Measurements from ENCODE around the gene CD19. TPM values are rescaled to one million over a fixed set of nuclear protein-coding genes. Genes with fewer than 3 reads are reported as not detected.

CD19 gene
- polyA plus RNA-seq, 1 donor (not counting 4 experiments of a cell fraction or from before 2014, with no cell fraction given): not detected

DNA sequence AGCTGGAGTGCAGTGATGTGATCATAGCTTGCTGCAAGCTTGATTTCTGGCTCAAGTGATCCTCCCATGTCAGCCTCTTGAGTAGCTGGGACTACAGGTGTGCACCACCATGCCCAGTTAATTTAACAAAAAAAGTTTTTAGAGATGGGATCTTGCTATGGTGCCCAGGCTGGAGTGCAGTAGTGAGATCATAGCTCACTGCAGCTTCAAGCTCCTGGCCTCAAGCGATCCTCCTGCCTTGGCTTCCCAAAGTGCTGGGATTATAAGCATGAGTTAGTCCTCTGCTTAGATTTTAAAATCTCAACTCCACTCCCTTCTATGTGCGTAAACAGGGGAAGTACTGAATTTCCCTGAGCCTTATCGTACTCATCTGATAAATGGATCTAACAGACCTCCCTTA lies 13.1 kb upstream of the CD19 start:
- Histone ChIP-seq H4K20me1 (ENCODE audit: control insufficient read depth, extremely low read depth, insufficient read depth, low read length) (no peaks in the 10 kb centered on the region), H3K4me2 (ENCODE audit: control insufficient read depth, extremely low read depth, insufficient read depth, low read depth, low read length) (no peak overlapping the region), H3K9me3 (ENCODE audit: control insufficient read depth, low read depth, low read length) (no peaks in the 10 kb centered on the region), H3K9ac (ENCODE audit: control insufficient read depth, extremely low read depth, insufficient read depth, low read length) (no peak overlapping the region), H3K27me3 (ENCODE audit: control insufficient read depth, extremely low read depth, insufficient read depth, low read length) (no peaks in the 10 kb centered on the region), H2AFZ (ENCODE audit: control insufficient read depth, low read length) (no peak overlapping the region), H3K4me1 (ENCODE audit: control insufficient read depth, extremely low read depth, insufficient read depth, low read length) (no peaks in the 10 kb centered on the region), H3K36me3 (ENCODE audit: control insufficient read depth in 2 of 2, extremely low read depth in 1 of 2, insufficient read depth in 2 of 2, low read length in 2 of 2) (peaks cover 5 to 24% of the 10 kb centered on the region in 2 experiments), H3K79me2 (ENCODE audit: control insufficient read depth, insufficient read depth, low read length) (peaks cover 3% of the 10 kb centered on the region), H3K4me3 (ENCODE audit: control insufficient read depth in 2 of 3, extremely low read depth in 1 of 3, insufficient read depth in 2 of 3, low read depth in 1 of 3, low read length in 3 of 3) (no peak overlapping the region), H3K9me1 (ENCODE audit: control insufficient read depth, extremely low read depth, insufficient read depth, low read length) (no peaks in the 10 kb centered on the region), H3K27ac (ENCODE audit: control insufficient read depth, insufficient read depth, low read length) (no peak overlapping the region)
- no peak for TF ChIP-seq EZH2 (IDR thresholded peaks at IDR 0.05; ENCODE audit: low read length)
- TF ChIP-seq, protein P1, sequence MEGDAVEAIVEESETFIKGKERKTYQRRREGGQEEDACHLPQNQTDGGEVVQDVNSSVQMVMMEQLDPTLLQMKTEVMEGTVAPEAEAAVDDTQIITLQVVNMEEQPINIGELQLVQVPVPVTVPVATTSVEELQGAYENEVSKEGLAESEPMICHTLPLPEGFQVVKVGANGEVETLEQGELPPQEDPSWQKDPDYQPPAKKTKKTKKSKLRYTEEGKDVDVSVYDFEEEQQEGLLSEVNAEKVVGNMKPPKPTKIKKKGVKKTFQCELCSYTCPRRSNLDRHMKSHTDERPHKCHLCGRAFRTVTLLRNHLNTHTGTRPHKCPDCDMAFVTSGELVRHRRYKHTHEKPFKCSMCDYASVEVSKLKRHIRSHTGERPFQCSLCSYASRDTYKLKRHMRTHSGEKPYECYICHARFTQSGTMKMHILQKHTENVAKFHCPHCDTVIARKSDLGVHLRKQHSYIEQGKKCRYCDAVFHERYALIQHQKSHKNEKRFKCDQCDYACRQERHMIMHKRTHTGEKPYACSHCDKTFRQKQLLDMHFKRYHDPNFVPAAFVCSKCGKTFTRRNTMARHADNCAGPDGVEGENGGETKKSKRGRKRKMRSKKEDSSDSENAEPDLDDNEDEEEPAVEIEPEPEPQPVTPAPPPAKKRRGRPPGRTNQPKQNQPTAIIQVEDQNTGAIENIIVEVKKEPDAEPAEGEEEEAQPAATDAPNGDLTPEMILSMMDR (optimal IDR thresholded peaks at IDR 0.05 in 1 of 3, IDR thresholded peaks at IDR 0.05 in 1 of 3, conservative IDR thresholded peaks at IDR 0.05 in 1 of 3; ENCODE audit: extremely low read depth in 1 of 3, insufficient read depth in 2 of 3, low read length in 3 of 3): no peak
- dilution Hi-C loops (cut with MboI; ENCODE audit: extremely low pct_ligation_motif_present, low sequenced_read_pairs): no loop called here
- FAIRE-seq (no peak), DNase-seq (ENCODE audit: low read depth, low spot score) (no peak)

DNA sequence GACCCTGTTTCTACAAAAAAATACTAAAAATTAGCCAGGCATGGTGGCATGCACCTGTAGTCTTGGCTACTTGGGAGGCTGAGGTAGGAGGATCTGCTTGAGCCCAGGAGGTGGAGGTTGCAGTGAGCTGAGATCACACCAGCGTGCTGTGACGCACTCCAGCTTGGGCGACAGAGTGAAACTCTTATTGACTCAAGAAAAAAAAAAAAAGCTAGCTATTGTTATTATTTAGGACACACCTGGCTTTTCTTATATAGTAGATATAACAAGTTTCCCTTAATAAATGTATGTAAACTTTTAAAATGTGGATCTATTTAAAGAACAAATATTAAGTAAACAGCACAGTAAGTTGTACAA lies 8.6 kb upstream of the CD19 start:
- no peak overlapping the region for H3K27ac ChIP-seq (ENCODE audit: control insufficient read depth, insufficient read depth, low read length)

More for the DNA sequence above, 8.6 kb upstream of the CD19 start:
- H3K27me3 ChIP-seq (ENCODE audit: control insufficient read depth, extremely low read depth, insufficient read depth, low read length): no peaks in the 10 kb centered on the region
- H3K9ac ChIP-seq (ENCODE audit: control insufficient read depth, extremely low read depth, insufficient read depth, low read length): no peak overlapping the region
- peaks cover 3% of the 10 kb centered on the region for H3K79me2 ChIP-seq (ENCODE audit: control insufficient read depth, insufficient read depth, low read length)
- no peaks in the 10 kb centered on the region for H3K9me3 ChIP-seq (ENCODE audit: control insufficient read depth, low read depth, low read length)
- H4K20me1 ChIP-seq (ENCODE audit: control insufficient read depth, extremely low read depth, insufficient read depth, low read length): no peaks in the 10 kb centered on the region
- no peak for FAIRE-seq
- no peaks in the 10 kb centered on the region for H3K9me1 ChIP-seq (ENCODE audit: control insufficient read depth, extremely low read depth, insufficient read depth, low read length)
- H3K36me3 ChIP-seq (ENCODE audit: control insufficient read depth in 2 of 2, extremely low read depth in 1 of 2, insufficient read depth in 2 of 2, low read length in 2 of 2): peaks cover 5% of the 10 kb centered on the region in 2 experiments
- no peak overlapping the region for H3K4me2 ChIP-seq (ENCODE audit: control insufficient read depth, extremely low read depth, insufficient read depth, low read depth, low read length)
- no peak overlapping the region for H2AFZ ChIP-seq (ENCODE audit: control insufficient read depth, low read length)
- dilution Hi-C loops (cut with MboI; ENCODE audit: extremely low pct_ligation_motif_present, low sequenced_read_pairs): no loop called here
- no peak for DNase-seq (ENCODE audit: low read depth, low spot score)
- H3K4me3 ChIP-seq (ENCODE audit: control insufficient read depth in 2 of 3, extremely low read depth in 1 of 3, insufficient read depth in 2 of 3, low read depth in 1 of 3, low read length in 3 of 3): no peak overlapping the region
- H3K4me1 ChIP-seq (ENCODE audit: control insufficient read depth, extremely low read depth, insufficient read depth, low read length): peaks cover 8% of the 10 kb centered on the region
- no peak for TF ChIP-seq EZH2 (IDR thresholded peaks at IDR 0.05; ENCODE audit: low read length)
- TF ChIP-seq, protein P1 (optimal IDR thresholded peaks at IDR 0.05 in 1 of 3, IDR thresholded peaks at IDR 0.05 in 1 of 3, conservative IDR thresholded peaks at IDR 0.05 in 1 of 3; ENCODE audit: extremely low read depth in 1 of 3, insufficient read depth in 2 of 3, low read length in 3 of 3): no peak
